Amygdala (tissue), 56 donors: ENCODE data around the gene CELF2.

Experiments used
- DNase-seq, 56 donors: peaks; one replicate each; lab custom pipeline; 2025; lab: John Stamatoyannopoulos, UW

The CELF2 gene

DNA sequence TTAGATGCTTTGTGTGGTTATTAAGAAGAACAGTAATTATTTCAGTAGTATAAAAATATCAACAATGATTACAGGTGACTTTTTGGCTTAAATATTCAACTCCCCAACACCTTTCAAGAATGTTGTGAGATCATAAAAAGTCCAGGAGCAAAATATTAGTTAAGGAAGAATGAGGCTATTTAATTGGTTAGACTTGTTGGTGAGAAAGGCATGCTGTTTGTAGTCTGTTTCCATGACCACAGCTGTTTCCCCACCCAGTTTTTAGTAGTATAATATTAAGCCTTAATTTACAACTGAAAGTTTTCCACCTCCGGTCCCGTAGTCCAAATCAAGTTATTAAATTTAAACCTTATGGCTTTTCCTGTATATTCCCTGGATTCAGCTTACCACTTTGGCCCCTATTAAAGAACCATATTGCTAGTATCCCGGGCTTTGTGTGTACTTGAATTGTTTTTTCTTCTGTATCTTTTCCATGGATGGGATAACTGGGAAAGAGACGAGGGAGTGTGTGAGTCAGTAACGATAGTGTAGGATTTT is 133.3 kb downstream of the CELF2 start:
- DNase-seq = no peak

DNA sequence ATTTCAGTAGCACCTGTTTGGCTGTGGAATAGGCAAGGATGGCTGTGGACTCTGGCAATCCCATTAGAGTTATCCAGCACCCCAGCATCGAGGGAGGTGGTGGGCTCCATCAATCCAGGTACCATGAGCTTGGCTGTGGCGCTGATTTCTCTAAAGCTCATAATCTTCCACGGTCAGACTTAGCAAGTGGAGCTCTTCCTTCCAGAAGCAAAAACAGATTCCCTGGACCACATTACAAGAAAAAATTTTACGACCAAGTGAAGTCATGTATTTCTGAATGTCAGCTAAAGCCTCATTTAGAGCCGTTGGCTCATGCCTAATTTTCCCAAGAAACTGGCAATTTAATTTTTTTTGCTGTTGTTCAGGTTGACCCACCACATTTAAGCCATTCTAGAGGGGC is 135.1 kb downstream of the CELF2 start:
- no peak for DNase-seq

- DNase-seq = no peak
Observed at GRCh38 chr10:11153245-11153644, 135.6 kb downstream of the CELF2 start.

DNA sequence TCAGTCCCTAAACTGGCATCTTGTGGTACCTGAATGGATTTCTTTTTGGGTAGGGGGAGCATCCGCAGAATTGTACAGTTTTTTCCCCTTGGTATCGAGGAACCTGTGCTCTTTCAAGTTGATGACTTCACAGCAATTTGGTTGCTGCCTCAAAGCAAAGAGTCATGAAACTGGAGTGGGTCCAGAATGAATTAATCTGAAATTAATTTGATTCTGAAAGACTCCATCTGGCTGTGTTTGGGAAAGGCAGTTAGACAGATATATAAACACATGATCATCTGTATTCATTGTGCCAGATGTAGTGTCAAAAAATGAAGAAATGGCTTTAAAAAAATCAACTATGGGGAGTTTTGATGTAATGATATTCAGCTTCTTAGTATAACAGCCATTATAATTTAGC is 136.1 kb downstream of the CELF2 start:
- DNase-seq = no peak

DNA sequence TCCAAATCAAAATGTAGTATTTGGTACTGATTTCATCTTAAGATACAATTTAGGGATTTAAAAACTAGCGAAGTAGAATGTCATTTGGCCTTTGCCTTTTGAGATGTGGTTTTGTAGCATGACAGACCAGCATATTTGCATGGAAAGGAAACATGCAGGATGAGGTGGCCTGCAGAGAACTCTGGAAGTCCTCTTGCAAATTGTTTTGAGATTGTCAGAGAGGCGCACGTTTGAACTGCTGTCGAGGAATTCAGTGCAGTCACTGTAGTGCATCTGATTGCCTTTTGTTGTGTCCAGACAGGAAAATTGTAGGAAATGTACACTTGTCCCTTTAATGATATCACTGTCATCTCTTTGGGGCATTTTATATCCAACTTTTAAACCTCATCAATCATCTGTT is 136.7 kb downstream of the CELF2 start:
- DNase-seq = no peak

DNA sequence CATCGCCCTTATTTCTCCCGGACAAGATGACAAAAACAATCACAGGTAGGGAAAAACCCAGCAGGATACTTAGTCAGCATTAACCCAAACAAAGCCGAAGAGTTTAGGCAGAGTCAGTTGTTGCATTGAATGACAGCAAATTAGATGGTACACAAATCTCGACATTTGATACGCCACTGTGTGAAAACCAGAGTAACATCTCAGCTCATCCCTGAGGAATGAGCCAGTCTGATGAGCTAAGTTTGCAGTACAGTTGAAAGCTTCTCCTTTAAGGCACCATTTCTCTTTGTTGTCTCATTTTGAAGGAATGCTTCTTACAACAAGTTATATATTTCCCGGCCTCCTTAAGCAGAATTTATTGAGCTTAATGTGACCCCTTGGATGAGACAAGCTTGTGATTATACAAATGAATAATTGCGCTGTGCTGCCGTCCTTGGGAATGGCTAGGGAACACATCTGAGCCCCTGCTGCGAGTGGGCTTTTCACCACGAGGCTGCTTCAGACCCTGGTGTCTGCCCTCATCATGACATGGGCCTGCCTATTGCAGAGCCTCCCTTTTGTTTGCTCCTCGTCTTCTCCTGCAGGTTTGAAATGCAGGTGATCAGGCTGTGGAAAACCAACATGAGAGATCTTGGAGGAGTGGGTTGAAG is 137.3 kb downstream of the CELF2 start:
- no peak for DNase-seq

GRCh38 chr10:11156480-11156879 is 138.8 kb downstream of the CELF2 start:
- DNase-seq = no peak

DNA sequence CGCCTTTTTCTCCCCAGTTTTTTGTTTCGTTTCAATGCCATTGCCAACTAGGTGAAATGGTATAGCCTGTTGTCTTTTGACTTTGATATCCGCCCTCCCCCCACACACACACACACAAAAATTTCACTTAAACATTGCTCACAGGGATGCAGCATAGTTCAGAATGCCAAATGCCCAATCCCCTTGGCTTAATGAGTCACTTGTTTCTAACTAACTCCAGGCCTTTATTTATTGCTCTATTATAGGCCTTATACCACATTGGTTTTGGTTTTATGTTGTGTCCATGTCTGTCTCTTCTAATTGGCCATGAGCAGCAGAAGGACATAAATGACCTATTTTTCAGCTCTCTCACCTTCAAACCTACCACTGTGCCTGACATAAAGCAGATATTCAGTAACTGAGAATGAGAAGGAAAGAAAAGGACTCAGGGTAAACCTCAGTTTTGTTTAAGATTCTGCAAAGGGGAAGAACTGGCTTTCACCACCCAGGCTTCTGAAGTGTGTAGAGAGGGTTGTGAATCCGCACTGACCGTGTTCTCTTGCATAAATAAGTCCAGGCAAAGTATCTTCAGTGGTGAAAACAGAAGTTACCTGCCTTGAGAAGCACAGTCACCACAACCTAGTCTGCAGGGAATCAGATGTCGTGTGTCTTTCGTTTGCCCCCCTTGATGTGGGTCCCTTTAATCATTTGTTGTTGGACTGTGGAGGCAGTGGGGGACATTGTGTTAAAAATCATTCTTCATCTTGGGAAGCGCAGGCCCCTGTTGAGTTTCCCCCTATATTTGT is 139.8 kb downstream of the CELF2 start:
- no peak for DNase-seq

DNA sequence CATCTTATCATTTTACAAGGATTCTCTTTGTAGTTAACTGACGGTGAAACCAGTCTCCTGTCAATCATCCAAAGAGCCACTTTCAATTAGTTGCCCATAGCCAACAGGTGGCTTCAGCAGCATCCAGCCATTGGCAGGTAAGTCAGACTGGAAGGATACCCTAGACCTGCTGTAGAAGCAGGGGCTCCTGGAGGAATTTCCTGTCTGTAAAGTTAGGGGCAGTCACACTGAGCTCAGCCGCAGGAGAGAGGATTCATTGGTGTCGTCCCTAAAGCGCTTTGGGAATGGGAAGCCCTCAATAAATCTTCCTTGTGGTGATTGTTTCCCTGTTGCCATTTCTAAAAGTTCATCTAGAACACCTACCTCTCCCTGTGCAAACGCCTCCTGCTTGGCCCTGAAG is 140.4 kb downstream of the CELF2 start:
- DNase-seq = no peak

DNA sequence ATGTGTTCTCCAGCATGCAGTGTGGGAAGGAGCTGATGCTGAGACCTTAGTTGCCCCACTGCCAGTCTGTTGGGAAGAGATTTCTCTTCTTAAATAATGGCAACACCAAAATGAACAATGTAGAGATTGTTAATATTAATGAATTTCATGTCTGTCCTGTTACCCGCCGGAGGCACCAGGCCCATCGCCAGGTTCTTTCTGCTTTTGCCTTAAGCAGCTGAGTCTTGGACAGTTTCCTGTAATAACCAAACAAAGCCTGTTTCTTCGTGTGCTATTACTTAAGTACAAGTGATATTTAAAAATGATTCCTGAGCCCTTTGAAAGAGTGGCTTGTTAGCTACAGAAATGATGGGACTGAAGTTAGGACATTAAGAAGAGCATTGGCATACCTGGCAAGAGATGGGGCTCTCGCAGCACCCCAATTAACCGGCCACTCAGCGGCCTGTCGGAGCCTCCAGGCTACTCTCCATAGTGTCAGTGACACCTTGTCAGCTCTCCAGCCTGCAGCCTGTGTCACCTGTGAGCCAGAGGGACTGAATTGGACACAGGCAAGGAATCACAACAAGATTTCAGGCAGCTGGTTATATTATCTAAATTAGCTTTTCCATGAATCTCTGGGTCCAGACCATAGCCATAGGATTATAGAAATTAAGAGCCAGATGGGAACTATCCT is 142.0 kb downstream of the CELF2 start:
- DNase-seq = peak in 12 of 56 donors; percentile 9 to 56 (median 23)

- peak in 3 of 56 donors; percentile 23 to 66 (median 32) for DNase-seq
Observed at GRCh38 chr10:11161096-11161495, 143.4 kb downstream of the CELF2 start.

- DNase-seq = no peak
Observed at GRCh38 chr10:11161910-11162309, 144.2 kb downstream of the CELF2 start.

GRCh38 chr10:11162828-11163599 is 145.3 kb downstream of the CELF2 start:
- DNase-seq = peak in 13 of 56 donors; percentile 17 to 69 (median 37)

DNA sequence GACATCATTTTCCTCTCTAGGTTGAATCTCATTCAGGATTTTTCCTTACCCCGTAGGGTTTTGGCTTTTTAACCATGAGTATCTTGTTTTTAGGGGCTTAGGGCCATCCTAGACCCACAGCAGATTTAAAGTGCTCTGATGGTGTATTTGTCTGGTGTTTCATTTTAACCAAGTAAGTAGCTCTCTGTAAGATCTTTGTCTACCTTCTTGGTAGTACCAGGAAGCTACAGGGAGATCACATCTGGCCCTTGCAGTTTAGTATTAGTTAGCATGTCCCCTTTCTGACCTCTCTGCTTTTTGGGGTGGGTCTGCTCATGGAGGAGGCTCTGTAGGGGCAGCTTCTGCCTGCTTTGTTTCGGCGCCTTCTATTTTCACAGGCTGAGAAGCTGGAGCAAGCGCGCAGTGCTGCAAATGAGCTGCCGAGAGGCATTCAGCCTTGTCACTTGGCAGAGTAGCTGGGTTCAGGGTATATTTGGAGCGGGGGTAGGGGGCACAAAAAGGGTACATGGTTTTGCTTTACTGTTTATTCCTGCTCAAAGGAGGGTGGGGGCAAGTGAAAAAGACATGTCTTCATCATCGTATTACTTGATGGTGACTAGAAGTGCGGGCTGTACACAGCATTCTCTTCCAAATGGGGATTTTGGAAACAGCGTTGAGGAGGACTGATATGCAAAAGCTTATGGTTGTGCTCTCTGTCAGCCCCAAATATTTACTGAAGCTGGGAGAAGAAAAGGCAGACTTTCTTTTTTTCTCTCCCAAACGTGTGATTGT is 146.3 kb downstream of the CELF2 start:
- peak in 24 of 56 donors; percentile 21 to 62 (median 30) for DNase-seq

DNA sequence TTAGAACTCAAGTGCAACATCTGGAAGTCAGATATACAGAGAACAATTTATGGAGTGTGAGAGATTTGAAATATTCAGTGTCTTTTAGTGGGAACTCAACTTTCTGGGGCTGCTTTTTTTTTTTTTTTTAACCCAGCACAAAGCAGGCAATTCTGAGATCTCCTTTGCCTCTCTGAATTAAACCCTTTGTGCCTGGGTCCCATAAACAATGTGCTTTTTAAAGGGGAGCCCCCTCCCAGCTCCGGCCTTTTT is 146.8 kb downstream of the CELF2 start:
- peak in 1 of 56 donors; percentile 61 for DNase-seq

DNA sequence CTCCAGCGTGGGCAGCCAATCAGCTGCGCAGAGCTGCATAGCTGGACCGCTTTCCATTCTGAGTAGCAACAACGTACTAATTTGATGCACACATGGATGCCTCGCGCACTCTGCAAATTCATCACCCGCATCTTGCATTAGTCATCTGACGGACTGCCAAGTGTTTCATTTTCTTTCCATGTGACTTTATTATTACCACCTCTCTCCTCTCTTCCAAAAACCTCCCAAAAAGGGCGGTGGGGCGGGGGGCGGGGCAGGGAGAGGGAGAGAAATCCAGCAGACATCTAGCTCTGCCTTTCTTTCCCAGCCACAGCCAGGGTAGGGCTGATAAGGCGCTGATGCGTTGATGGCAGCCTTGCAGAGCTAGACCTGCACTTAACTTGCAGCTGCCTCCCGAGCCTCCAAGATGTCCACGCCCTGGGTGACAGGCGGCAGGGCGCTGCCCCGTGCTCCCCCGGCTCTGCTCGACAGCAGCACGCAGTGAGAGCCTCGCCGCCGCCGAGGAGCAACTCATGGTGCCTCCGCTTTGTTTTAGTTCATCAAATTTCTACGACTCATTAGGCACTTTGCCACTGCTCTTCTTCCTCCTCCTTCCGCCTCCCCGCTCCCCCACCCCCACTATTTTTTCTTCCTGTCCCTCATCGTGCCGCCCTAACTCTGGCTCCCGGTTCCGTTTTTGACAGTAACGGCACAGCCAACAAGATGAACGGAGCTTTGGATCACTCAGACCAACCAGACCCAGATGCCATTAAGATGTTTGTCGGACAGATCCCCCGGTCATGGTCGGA is 147.3 kb downstream of the CELF2 start:
- DNase-seq = peak in 51 of 56 donors; percentile 39 to 90 (median 74)

GRCh38 chr10:11165591-11166543 is 148.2 kb downstream of the CELF2 start:
- peak in 20 of 56 donors; percentile 17 to 62 (median 40) for DNase-seq

DNA sequence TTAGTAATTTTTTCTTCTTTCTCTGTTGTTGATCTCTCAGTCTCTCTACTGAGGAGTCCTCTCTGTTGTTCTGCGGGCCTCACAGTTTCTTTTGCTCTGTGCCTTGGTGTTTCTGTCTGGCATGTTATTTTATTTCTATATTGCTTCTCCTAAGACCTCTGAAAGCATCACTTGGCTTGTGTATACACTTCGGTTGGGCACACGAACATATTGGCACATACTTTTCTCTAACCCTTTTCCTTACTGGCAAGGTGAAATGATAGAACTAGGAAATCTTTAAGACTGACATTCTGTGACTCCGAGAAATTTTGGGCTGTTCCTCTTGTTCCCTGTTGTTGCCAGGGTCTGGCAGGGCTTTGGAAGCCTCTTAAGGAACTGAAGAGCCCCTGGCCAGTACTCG is 148.9 kb downstream of the CELF2 start:
- DNase-seq = no peak
